HG03378 (cell line): Measurements from ENCODE around the gene PKP1.

Experiments used
- ATAC-seq: cut with Tn5 transposase; IDR thresholded peaks from one replicate; pipeline ENCODE4 v1.9.1; 2021; ENCODE audit warnings: mild to moderate bottlenecking, moderate library complexity; ENCODE audit not compliant: unreplicated experiment

The PKP1 gene

DNA sequence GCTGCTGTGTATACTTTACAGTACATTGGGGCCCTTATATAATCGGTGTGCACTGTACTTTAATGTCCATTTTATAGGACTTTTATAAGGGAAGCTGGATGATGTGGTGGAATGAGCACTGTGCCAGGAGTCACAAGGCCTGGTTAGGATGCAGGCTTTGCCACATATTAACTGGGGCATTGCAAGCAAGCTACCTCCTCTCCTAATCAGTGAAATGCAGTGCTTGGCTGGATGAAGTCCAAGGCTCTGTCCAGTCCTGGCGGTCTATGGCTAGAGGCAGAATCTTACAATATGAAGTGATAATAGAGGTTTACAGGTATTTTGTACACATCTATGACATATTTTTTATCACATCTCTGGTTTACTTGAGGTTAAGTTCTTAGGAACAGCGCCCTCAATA, 1.7 kb upstream of the PKP1 start:
- ATAC-seq: no peak

GRCh38 chr1:201282216-201282615, 1.1 kb upstream of the PKP1 start:
- ATAC-seq: no peak

- no peak for ATAC-seq
Measured at GRCh38 chr1:201283836-201284553, 689 bp downstream of the PKP1 start.

- ATAC-seq: no peak
Measured at GRCh38 chr1:201284636-201285035, 1.3 kb downstream of the PKP1 start.

GRCh38 chr1:201285846-201286245, 2.5 kb downstream of the PKP1 start:
- ATAC-seq: no peak

GRCh38 chr1:201286445-201286844, 3.1 kb downstream of the PKP1 start:
- no peak for ATAC-seq

DNA sequence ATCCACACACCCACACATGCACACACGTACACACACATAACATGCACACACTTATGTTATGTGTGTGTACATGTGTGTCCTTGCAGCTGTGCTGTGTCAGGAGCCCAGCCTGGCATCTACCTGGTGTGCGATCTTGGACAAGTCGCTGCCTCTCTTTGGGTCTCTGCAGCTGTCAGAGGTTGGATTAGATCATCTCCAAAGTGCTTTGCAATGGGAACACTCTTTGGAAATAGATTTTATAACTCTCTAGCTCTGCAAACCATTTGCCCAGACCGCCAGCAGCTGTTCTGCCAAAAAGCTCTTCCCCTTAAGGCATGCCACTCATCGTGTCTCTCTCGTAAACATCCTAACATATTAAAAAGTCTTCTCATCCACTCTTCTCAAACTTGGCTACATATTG, 4.7 kb downstream of the PKP1 start:
- no peak for ATAC-seq

GRCh38 chr1:201288765-201289164, 5.5 kb downstream of the PKP1 start:
- no peak for ATAC-seq

GRCh38 chr1:201290551-201290950, 7.2 kb downstream of the PKP1 start:
- ATAC-seq: no peak

GRCh38 chr1:201291916-201292315, 8.6 kb downstream of the PKP1 start:
- no peak for ATAC-seq

- ATAC-seq: no peak
Measured at GRCh38 chr1:201294876-201295275, 11.6 kb downstream of the PKP1 start.

DNA sequence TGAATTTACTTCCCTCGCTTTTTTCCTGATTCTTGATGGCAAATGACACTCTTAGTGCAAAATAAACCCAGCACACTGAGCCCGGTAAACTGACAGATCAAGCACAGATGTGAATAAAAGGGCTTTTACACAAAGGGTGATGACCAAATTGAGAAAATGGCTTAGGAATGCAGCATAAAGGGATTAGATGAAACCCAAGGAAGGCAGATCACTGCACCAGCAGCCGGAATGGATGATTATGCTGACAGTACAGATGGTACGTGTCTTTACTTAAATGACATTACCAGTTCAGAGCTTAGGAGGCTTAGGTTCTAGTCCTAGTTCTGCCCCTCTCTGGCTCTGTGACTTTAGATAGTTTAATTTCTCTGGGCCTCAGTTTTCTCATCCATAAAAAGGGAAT, 12.0 kb downstream of the PKP1 start:
- ATAC-seq: no peak

DNA sequence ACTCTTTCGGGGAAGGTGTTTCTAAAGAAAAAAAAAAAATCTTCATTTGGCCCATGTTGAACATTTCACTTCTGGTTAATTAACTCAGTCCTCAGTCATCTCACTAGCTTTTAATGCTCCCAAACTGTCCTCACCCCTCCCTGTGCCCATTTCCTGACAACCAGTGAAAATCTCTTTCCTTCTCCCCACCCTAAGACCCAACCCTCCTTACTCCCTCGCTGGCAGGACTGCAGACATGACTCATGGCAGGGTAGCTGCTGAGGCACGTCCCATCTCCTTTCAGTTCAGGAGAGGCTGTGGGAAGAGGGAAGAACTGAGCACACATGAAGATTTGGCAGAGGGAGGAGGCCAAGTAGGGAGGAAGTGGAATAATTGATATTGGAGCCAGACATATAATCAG, 12.6 kb downstream of the PKP1 start:
- no peak for ATAC-seq

DNA sequence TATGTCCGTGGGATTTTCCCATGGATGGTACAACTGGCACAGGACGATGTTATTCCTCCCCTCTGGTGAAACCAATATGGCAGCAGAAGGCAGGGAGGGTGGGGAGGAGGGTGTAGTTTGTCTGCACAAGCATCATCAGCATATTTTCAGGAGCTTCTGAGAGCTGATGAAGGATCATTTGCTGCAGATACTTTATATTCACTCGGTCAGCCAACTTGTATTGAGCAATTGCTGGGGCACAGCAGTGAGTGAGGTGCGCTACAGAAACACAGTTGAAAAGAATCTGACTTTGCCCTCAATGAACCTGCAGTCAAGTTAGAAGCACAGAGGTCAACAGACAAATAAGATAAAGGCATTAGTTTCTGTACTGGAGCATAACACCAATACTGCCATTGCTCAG, 13.0 kb downstream of the PKP1 start:
- no peak for ATAC-seq

- no peak for ATAC-seq
Measured at GRCh38 chr1:201298396-201299381, 15.4 kb downstream of the PKP1 start.

DNA sequence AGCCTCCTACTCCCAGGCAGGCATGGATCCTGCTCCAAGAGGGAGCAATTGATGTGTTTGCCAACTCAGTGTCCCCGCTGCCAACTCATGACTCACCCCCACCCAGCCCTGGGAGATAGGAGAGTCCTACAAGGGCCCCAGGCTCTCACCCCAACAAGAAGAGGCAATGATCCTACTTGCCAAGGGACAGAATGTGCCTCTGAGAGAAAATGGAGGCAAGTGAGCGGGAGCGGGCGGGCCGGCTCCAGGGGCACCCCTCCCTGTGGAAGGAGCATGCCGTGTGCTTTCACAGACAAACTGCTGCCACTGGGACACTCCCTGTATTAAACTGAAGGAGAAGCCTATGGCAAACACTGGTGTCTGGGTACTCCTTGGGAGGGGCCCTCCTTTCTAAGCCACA, 16.7 kb downstream of the PKP1 start:
- ATAC-seq: no peak

GRCh38 chr1:201300641-201301040, 17.3 kb downstream of the PKP1 start:
- ATAC-seq: no peak

DNA sequence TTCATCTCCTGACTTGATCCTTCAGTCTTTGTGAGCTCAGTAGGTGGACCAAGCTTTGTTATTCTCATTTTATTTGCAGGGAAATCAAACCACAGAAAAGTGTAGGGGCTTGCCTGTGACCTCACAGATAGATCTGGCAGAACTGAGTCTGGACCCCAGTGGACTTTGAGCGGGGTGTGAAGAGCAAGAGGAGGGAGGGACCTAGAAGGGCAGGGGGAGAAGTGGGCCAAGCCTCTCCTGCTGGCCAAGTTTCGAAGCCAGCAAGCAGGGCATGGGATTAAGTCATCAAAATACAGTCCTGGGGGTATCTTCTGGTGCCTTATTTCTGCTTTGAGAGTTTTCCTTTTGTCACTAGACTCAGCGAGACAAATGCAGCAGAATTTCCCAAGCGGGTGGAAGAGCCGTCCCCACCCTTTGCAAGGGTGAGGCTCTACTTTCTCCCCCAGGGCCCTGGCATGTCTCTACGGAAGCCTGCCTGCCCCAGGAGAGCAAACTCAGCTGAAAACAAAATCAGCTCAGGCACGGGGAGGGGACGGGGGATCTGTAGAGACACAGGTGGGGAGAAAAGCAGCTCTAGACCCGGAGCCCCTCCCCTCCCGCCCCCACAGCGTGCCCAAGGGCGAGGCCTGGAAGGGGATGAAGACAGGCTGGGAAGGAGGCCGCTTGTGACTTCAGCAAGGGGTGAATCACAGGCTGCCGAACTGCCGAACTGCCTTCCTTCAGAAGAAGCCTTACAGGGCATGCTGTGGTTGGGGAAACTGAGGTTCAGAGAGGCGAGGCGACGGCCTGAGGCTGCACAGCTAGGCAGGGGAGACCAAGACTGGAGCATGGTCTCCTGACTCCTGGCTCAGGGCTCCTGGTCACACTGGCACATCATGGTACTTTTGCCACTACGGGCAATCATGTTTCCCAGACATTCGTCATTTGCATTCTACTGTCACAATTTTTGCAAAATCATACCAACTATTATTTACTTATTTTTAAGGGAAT, 19.2 kb downstream of the PKP1 start:
- ATAC-seq: no peak

DNA sequence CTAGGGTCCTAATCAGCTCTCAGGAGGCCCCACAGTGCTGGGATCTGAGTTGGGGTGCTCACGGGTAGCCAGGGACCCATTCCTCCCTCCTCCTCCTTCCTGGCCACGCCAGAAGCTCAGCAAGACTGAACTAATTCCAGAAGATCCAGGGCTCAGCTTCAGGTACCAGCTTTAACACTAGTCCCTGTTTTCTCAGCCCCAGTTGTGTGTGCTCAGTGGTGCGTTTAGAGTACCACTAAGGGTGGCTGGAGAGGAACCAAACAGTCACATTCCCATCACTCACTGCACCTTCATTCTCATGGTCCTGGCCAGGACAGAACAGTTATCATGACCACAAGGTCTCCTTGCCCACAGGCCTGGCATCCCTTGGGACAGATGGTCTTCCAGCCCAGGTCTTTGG, 20.8 kb downstream of the PKP1 start:
- ATAC-seq: no peak

GRCh38 chr1:201305815-201306214, 22.5 kb downstream of the PKP1 start:
- no peak for ATAC-seq

DNA sequence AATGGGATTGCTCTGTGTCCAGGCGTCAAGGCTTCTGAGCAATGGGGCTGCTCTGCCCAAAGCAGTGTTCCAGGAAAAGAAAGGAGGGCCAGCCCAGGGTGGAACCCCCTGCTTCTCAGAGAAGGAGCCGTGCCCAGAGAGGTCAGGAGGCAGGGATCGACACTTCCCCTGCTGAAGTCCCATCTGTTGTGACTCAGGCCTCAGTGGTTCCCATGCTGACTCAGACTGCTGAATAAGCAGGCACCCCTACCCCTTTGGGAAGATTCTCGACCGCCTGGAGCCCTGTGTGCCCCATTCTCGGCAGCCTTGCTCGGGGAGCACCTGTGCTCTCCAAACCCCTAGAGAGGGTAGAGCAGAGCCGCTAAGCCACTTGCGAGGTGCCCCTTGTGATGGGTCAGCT, 23.9 kb downstream of the PKP1 start:
- no peak for ATAC-seq
